Parathyroid adenoma (tissue), 2 donors: ENCODE results near the gene ZNF616.

ENCODE experiments used
- H2AFZ ChIP-seq: fragments of 300-600 bp; sonication (generic); one replicate; pipeline ENCODE4 v1.7.0; 2017; ENCODE audit warnings: antibody characterized with exemption, mild to moderate bottlenecking
- H3K27ac ChIP-seq: fragments of 300-600 bp; sonication (generic); one replicate; pipeline ENCODE4 v1.7.0; 2017
- H3K27me3 ChIP-seq: fragments of 300-600 bp; sonication (generic); one replicate; pipeline ENCODE4 v1.7.0; 2017; ENCODE audit warnings: low read length; ENCODE audit not compliant: control insufficient read depth, insufficient read depth
- H3K36me3 ChIP-seq: fragments of 300-600 bp; sonication (generic); one replicate; pipeline ENCODE4 v1.7.0; 2017; ENCODE audit warnings: low read length; ENCODE audit not compliant: control insufficient read depth, insufficient read depth
- H3K4me1 ChIP-seq: fragments of 300-600 bp; sonication (generic); one replicate; pipeline ENCODE4 v1.7.0; 2017; ENCODE audit warnings: control low read depth
- H3K4me2 ChIP-seq: fragments of 300-600 bp; sonication (generic); one replicate; pipeline ENCODE4 v1.7.0; 2017; ENCODE audit warnings: low read length
- H3K4me3 ChIP-seq: fragments of 300-600 bp; sonication (generic); one replicate; pipeline ENCODE4 v1.7.0; 2017; ENCODE audit warnings: low read depth, low read length
- H3K79me2 ChIP-seq: fragments of 300-600 bp; sonication (generic); one replicate; pipeline ENCODE4 v1.7.0; 2017; ENCODE audit warnings: control low read depth
- H3K9ac ChIP-seq: fragments of 300-600 bp; sonication (generic); one replicate; pipeline ENCODE4 v1.7.0; 2017; ENCODE audit warnings: mild to moderate bottlenecking
- H3K9me3 ChIP-seq: fragments of 300-600 bp; sonication (generic); one replicate; pipeline ENCODE4 v1.7.0; 2017; ENCODE audit warnings: low read length; ENCODE audit not compliant: control insufficient read depth
- CTCF ChIP-seq: fragments of 300-600 bp; sonication (generic); IDR thresholded peaks from one replicate; pipeline ENCODE4 v1.7.0; 2017; ENCODE audit warnings: antibody characterized with exemption, mild to moderate bottlenecking
- donor health status: primary hyperparathyroidism.

Gene ZNF616

DNA sequence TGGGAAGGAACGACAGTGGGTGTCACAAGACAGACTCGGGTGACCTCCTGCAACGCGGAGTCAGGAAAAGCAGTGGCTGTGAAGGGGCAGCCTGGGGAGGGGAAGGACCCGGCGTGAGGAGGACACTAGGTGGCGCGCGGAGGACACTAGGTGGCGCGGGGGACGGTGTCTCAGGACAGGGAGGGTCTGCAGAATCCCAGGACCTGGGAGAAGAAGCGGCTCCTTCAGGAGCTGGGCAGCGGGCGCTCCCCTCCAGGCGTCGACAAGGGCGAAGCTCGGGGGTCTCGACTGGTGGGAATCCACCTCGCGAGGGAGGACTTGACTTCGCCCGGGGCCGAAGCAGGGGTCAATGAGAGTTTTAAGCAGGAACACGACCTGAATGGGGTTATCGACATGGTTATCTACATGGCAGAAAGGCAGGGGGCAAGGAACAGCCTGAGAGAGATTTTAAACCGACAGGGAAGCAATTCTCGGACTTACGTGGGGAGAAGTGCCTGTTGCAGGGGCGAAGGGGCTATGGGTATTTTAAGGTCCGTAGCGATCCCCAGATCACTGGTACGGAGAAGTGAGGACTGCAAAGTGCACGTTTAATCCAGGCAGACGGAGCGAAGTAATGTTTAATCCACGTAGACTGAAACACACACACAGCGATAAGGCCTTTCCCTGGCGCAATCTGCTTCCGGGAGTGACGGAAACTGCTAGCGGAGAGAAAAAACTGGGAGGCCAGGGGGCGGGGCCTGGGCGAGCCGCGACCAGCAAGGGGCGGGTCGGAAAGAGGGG, at the start of gene ZNF616:
TSS of gene ZNF616 (minus strand) at position 687 of the 780 bp plus-strand sequence. CDS start 9,426 bp downstream, outside the sequence.
- Histone ChIP-seq H3K36me3 (no peaks in the 10 kb centered on the region), H3K4me2 (peak within 1 kb of the TSS; percentile 99), H2AFZ (peak within 1 kb of the TSS; percentile 98), H3K9ac (peak within 1 kb of the TSS; percentile 59), H3K4me1 (peaks cover 14% of the 10 kb centered on the region), H3K79me2 (peaks cover 23% of the 10 kb centered on the region), H3K27me3 (no peaks in the 10 kb centered on the region), H3K27ac (peak within 1 kb of the TSS; percentile 92), H3K9me3 (no peaks in the 10 kb centered on the region), H3K4me3 (peak within 1 kb of the TSS; percentile 99)
- TF ChIP-seq CTCF, result peak; percentile 88

- peaks cover 35% of the 10 kb centered on the region for H3K79me2 ChIP-seq
- peaks cover 24% of the 10 kb centered on the region for H3K4me1 ChIP-seq
- H3K9ac ChIP-seq, result peak overlapping the region; percentile 20
- no peaks in the 10 kb centered on the region for H3K9me3 ChIP-seq
- peak overlapping the region; percentile 98 for H3K27ac ChIP-seq
- H3K36me3 ChIP-seq, result no peaks in the 10 kb centered on the region
- H3K4me3 ChIP-seq, result peak overlapping the region; percentile 98
- peak overlapping the region; percentile 68 for H3K4me2 ChIP-seq
- TF ChIP-seq CTCF, result peak; percentile 12
- peak overlapping the region; percentile 80 for H2AFZ ChIP-seq
- no peaks in the 10 kb centered on the region for H3K27me3 ChIP-seq
Measured at GRCh38 chr19:52188822-52189734, 49.3 kb upstream of the ZNF616 start.

- Histone ChIP-seq H3K9ac (no peak overlapping the region), H3K27ac (no peak overlapping the region), H3K9me3 (no peaks in the 10 kb centered on the region), H3K4me2 (no peak overlapping the region), H2AFZ (no peak overlapping the region), H3K4me3 (no peak overlapping the region), H3K36me3 (no peaks in the 10 kb centered on the region), H3K79me2 (peaks cover 19% of the 10 kb centered on the region), H3K4me1 (peaks cover 17% of the 10 kb centered on the region), H3K27me3 (no peaks in the 10 kb centered on the region)
- no peak for TF ChIP-seq CTCF
Measured at GRCh38 chr19:52187407-52187806, 47.7 kb upstream of the ZNF616 start.

- H3K4me1 ChIP-seq, result peaks cover 7% of the 10 kb centered on the region
- no peak overlapping the region for H3K4me3 ChIP-seq
- no peaks in the 10 kb centered on the region for H3K9me3 ChIP-seq
- peak overlapping the region; percentile 13 for H2AFZ ChIP-seq
- no peaks in the 10 kb centered on the region for H3K79me2 ChIP-seq
- no peak overlapping the region for H3K9ac ChIP-seq
- peak overlapping the region; percentile 0 for H3K4me2 ChIP-seq
- no peak for TF ChIP-seq CTCF
- no peak overlapping the region for H3K27ac ChIP-seq
- no peaks in the 10 kb centered on the region for H3K36me3 ChIP-seq
- H3K27me3 ChIP-seq, result no peaks in the 10 kb centered on the region
Measured at GRCh38 chr19:52176574-52176973, 36.8 kb upstream of the ZNF616 start.
